Thyroid gland (tissue), 4 donors: ENCODE results near the gene SCAF4.

Source experiments
- POLR2A ChIP-seq, 2 donors: fragments of 450-650 bp; IDR thresholded peaks; one replicate each; pipeline ENCODE4 v1.6.1; 2017; ENCODE audit warnings: antibody characterized with exemption in 2 of 2, mild to moderate bottlenecking in 2 of 2, moderate library complexity in 1 of 2
- TF ChIP-seq, protein P1 (sequence below), 6 experiments: fragments of 200-600 bp in 3 of 6; fragments of 450-650 bp in 3 of 6; sonication (generic) in 3 of 6; IDR thresholded peaks; one replicate each; pipeline ENCODE4 v1.5.1; 2016 to 2019; ENCODE audit warnings: antibody characterized with exemption in 6 of 6, mild to moderate bottlenecking in 2 of 6, inconsistent platforms in 1 of 6, moderate library complexity in 1 of 6

DNA sequence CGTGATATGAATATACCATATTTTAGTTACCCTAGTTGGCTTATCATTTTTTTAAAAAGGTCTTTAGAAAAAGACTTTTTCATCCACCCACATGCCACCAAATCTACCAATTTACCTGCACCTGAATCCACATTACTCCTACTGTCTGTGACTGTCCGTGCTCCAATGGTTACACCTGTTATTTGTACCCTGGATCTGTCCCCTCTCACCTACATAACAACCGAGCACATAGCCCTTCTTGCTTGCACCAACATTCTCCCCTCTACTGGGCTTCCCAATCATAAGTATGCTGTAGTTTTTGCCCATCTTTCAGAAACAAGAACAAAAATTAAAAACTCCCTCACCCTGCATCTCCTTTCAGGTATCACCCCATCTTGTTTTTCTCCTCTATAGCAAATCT, 54.9 kb downstream of the SCAF4 start:
- TF ChIP-seq, protein P1, sequence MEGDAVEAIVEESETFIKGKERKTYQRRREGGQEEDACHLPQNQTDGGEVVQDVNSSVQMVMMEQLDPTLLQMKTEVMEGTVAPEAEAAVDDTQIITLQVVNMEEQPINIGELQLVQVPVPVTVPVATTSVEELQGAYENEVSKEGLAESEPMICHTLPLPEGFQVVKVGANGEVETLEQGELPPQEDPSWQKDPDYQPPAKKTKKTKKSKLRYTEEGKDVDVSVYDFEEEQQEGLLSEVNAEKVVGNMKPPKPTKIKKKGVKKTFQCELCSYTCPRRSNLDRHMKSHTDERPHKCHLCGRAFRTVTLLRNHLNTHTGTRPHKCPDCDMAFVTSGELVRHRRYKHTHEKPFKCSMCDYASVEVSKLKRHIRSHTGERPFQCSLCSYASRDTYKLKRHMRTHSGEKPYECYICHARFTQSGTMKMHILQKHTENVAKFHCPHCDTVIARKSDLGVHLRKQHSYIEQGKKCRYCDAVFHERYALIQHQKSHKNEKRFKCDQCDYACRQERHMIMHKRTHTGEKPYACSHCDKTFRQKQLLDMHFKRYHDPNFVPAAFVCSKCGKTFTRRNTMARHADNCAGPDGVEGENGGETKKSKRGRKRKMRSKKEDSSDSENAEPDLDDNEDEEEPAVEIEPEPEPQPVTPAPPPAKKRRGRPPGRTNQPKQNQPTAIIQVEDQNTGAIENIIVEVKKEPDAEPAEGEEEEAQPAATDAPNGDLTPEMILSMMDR (IDR thresholded peaks at IDR 0.05): no peak
- TF ChIP-seq POLR2A (IDR thresholded peaks at IDR 0.05): no peak
